BJ (cell line): ENCODE measurements around the gene MYOM1. TPM values are rescaled to one million over a fixed set of nuclear protein-coding genes. Genes with fewer than 3 reads are reported as not detected.

Source experiments
- CTCF ChIA-PET: fragments of 350-600 bp; formaldehyde crosslinking; extraction: SDS; loops from one replicate; lab custom pipeline; 2021; ENCODE audit warnings: antibody characterized with exemption, inconsistent platforms; lab: Yijun Ruan, JAX
- POLR2A ChIA-PET: fragments of 300-600 bp; sonication (Branson Sonifier 250); formaldehyde crosslinking; extraction: SDS; loops from one replicate; lab custom pipeline; 2021; ENCODE audit warnings: antibody characterized with exemption; lab: Charles Lee
- DNase-seq: peaks from one replicate; pipeline ENCODE4 v3.0.0-alpha.2; 2011; ENCODE audit warnings: low read depth
- H3K27me3 ChIP-seq: 2 replicates; pipeline ENCODE4 v1.6.0; 2011; ENCODE audit warnings: low read length; ENCODE audit not compliant: control insufficient read depth, insufficient read depth
- H3K36me3 ChIP-seq: 2 replicates; pipeline ENCODE4 v1.5.1; 2011; ENCODE audit warnings: low read length; ENCODE audit not compliant: control insufficient read depth, insufficient read depth
- H3K4me3 ChIP-seq: 2 replicates; pipeline ENCODE4 v1.5.1; 2011; ENCODE audit warnings: low read depth, mild to moderate bottlenecking, control low read depth, low read length
- CTCF ChIP-seq: IDR thresholded peaks from 2 replicates; pipeline ENCODE4 v1.5.1; 2011; ENCODE audit warnings: low read depth, mild to moderate bottlenecking, control low read depth, inconsistent platforms, low read length, moderate library complexity; ENCODE audit not compliant: insufficient read depth
- polyA minus RNA-seq: library from RNA; depleted of rRNA, polyadenylated mRNA; stranded (reverse); fragments of >200 nt; gene quantifications from 2 replicates; pipeline ENCODE4 v1.2.3, GENCODE V29; 2011; rRNA and poly(A)+ RNA removed
- polyA plus RNA-seq: library from polyadenylated mRNA; depleted of rRNA; stranded (reverse); fragments of >200 nt; gene quantifications from 2 replicates; pipeline ENCODE4 v1.2.3, GENCODE V29; 2011; rRNA removed

Gene MYOM1
- polyA plus RNA-seq, result 0.26 and 0.48 TPM in 2 replicates
- polyA minus RNA-seq, result 0.10 and 0.43 TPM in 2 replicates

- no peak for TF ChIP-seq CTCF
- Histone ChIP-seq H3K36me3 (no peaks in the 10 kb centered on the region), H3K4me3 (no peak within 1 kb of the TSS), H3K27me3 (no peaks in the 10 kb centered on the region)
- DNase-seq, result no peak
- ChIA-PET CTCF (interaction anchor here (0.8 kb wide), 1 partner anchor 157 kb away, joined by 3 read pairs; no protein-coding TSS in a partner anchor), POLR2A (no interaction called here)
Measured at GRCh38 chr18:3219631-3220335, at the start of gene MYOM1. Gene MYOM1, minus strand, starts transcription at chr18:3219968. Its CDS starts 4,745 bp downstream, at chr18:3215223.

GRCh38 chr18:3269241-3269913 is 49.6 kb upstream of the MYOM1 start:
- no peak for TF ChIP-seq CTCF
- POLR2A ChIA-PET, result no interaction called here
- DNase-seq, result no peak
- no peak overlapping the region for H3K4me3 ChIP-seq
- H3K27me3 ChIP-seq, result no peaks in the 10 kb centered on the region
- CTCF ChIA-PET, result interaction anchor here (0.5 to 0.6 kb wide), 2 partner anchors 10 to 49 kb away, joined by 3 to 5 read pairs; no protein-coding TSS in a partner anchor
- H3K36me3 ChIP-seq, result peaks cover 3% of the 10 kb centered on the region

GRCh38 chr18:3268306-3268705 is 48.5 kb upstream of the MYOM1 start:
- TF ChIP-seq CTCF, result no peak
- H3K27me3 ChIP-seq, result no peaks in the 10 kb centered on the region
- H3K4me3 ChIP-seq, result no peak overlapping the region
- ChIA-PET POLR2A (no interaction called here), CTCF (no interaction called here)
- no peaks in the 10 kb centered on the region; the same call in 1 of the 2 replicates for H3K36me3 ChIP-seq
- DNase-seq, result no peak

GRCh38 chr18:3266062-3266608 is 46.4 kb upstream of the MYOM1 start:
- no peak for DNase-seq
- POLR2A ChIA-PET, result no interaction called here
- Histone ChIP-seq H3K4me3 (no peak overlapping the region), H3K36me3 (no peaks in the 10 kb centered on the region), H3K27me3 (no peaks in the 10 kb centered on the region)
- no peak for TF ChIP-seq CTCF
- CTCF ChIA-PET, result interaction anchor here (1.1 kb wide), 2 partner anchors 20 to 384 kb away, joined by 3 read pairs; no protein-coding TSS in a partner anchor

- no peaks in the 10 kb centered on the region for H3K27me3 ChIP-seq
- POLR2A ChIA-PET, result no interaction called here
- no peak overlapping the region for H3K4me3 ChIP-seq
- CTCF ChIA-PET, result interaction anchor here (0.8 to 1.1 kb wide), 3 partner anchors 14 to 385 kb away, joined by 3 read pairs; no protein-coding TSS in a partner anchor
- H3K36me3 ChIP-seq, result no peaks in the 10 kb centered on the region
- no peak for TF ChIP-seq CTCF
- DNase-seq, result no peak
Measured at GRCh38 chr18:3265564-3266033, 45.8 kb upstream of the MYOM1 start.
